ENCODE measurements around the gene CDC37.

DNA sequence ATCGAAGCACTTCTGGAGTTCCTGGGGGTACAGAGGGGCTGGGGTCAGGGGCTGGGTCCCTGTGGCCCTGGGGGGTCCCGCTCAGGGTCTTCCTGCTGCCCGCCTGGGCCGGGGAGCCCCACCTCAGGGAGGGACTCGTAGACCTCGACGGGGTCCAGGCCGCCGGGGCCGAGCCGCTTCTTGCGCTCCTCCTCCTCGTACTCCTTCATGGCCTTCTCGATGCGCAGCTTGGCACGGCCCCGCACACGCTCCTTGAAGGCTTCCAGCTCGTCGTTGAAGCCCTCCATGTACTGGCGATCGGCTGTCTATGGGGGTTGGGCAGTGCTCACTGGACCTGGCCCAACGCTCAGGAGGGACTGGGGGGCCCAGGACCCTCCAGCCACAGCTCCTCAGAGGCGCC, 10.2 kb downstream of the CDC37 start:
- TF ChIP-seq POLR2A (IDR thresholded peaks at IDR 0.05; ENCODE audit: low read depth, low read length) (no peak), TAF1 (IDR thresholded peaks at IDR 0.05; ENCODE audit: low read depth, low read length) (no peak), POLR2AphosphoS5 (IDR thresholded peaks at IDR 0.05; ENCODE audit: low read depth, low read length) (no peak), PAX5 (IDR thresholded peaks at IDR 0.05; ENCODE audit: insufficient read depth, low read length, severe bottlenecking) (no peak), POU2F2 (IDR thresholded peaks at IDR 0.05; ENCODE audit: low read depth, low read length) (no peak)

Measured in GM12891 (cell line).